ENCODE data around the gene THSD4.

The THSD4 gene

GRCh38 chr15:71807125-71807629, 691.9 kb downstream of the THSD4 start:
- no peak for DNase-seq

DNA sequence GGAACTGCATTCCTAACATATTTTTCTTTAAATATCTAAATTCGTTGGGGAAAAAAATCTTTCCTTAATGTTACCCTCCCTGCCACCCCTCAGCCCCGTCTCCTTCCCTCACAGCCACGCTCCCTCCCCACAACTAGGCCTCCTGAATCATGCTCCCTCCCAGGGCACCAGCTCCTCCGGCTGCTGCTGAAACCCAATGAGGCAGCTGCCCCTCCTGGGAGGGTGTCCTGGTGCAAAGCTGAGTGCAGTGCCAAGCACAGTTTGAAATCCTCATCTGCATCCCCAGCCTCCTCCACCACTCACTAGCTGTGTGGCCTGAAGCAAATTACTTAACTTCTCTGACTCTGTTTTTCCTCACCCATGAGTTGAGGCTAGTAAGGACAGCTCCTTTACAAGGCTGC, 692.4 kb downstream of the THSD4 start:
- no peak for DNase-seq

DNA sequence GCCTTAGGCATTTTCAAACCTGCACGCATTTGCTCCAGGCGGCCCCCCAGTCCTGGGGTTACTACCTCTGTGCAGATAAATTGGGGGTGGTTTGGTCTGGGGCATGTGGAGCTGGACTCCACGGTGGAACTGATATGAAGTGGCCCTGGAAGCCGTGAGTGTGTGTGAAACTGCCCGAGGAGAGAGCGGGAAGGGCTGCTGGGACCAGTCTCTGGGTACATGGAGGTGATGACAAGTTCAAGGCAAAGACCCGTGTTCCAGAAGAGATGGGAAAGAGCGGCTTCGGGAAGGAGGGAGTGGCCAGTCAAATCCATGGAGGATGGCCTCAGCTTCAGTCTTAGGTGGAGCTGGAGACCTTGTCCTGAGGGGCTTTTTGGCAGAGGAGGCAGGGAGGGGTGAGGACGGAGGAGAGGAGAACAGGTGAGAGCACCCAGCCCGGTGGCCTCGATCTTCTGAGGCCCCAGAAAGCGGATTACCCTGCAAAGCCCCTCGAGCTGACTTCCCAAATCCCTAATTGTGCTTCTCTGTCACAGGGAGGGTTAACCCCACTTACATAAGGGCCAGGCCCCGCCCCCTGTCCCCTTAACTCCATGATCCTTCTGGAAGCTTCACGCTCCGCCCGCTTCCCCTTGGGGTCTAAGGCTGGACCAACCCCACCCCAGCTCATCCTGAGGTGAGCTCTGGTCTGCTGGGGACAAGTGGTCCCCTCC, 693.2 kb downstream of the THSD4 start:
- no peak for DNase-seq

- DNase-seq, result no peak
Measured at GRCh38 chr15:71809346-71809745, 694.1 kb downstream of the THSD4 start.

DNA sequence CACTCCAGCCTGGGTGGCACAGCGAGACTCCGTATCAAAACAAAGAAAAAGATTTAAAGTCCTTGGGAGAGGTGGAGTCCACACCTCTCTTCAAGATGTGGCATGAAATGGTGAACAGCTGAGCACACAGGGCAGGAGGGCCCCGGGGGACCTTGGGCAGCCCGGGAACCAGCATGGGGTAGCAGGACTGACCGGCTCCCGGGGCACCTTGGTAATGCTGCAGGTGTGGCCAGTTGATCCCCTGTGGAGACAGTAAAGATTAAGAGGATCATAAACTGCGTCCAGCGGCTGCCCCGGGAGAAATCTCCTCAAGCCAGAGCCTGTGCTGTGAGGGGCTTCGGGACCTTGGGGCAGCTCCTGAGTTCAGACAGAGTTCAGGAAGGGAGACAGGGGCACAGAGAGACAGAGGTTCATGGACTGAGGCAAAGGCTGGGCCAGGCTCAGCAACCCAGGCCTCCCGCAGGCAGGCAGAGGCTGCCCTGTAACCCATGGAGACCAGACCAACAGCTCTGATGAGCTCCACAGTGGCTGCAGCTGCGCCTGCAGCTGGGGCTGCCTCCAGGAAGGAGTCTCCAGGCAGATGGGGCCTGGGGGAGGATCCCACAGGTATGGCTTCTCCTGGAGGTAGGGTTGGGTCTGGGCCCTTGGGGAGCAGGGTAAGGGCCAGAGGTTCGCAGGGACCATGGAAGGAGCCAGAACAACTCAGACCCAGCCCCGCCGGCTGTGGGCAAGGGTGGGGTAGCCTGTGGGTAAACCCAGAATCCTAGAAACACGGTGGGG, 695.2 kb downstream of the THSD4 start, which contains the start of gene NR2E3:
Gene NR2E3 (plus strand): TSS at position 299 of the 780 bp plus-strand sequence. CDS start 190 bp downstream, at position 489.
- DNase-seq, result no peak

DNA sequence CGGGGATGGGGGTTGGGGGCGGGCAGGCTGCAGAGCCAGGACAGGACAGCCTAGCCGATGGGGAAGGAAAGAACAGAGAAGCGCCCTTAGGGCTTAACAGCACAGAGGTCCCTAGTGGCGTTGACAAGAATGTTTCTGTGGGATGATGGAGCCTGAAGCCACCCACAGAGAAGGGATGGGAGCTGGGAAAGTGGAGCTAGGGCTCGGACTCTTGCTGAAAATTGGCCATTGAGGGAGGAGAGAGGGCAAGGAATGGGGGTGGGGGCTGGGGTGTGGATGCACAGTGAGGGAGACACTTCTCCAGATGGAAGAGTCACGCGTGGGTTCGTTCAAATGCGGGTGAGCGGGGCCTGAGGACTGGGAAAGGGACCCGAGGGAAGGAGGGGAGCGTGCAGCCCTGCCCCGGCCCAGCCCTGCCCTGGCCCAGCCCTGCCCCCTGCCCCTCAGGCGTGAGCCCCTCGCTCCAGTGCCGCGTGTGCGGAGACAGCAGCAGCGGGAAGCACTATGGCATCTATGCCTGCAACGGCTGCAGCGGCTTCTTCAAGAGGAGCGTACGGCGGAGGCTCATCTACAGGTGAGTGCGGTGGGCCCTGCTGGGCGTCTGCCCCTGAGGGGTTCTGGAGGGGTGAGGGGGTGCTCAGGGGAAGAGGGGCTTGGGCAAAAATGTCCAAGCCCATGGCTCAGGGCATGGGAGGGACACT, 695.9 kb downstream of the THSD4 start:
- no peak for DNase-seq

DNA sequence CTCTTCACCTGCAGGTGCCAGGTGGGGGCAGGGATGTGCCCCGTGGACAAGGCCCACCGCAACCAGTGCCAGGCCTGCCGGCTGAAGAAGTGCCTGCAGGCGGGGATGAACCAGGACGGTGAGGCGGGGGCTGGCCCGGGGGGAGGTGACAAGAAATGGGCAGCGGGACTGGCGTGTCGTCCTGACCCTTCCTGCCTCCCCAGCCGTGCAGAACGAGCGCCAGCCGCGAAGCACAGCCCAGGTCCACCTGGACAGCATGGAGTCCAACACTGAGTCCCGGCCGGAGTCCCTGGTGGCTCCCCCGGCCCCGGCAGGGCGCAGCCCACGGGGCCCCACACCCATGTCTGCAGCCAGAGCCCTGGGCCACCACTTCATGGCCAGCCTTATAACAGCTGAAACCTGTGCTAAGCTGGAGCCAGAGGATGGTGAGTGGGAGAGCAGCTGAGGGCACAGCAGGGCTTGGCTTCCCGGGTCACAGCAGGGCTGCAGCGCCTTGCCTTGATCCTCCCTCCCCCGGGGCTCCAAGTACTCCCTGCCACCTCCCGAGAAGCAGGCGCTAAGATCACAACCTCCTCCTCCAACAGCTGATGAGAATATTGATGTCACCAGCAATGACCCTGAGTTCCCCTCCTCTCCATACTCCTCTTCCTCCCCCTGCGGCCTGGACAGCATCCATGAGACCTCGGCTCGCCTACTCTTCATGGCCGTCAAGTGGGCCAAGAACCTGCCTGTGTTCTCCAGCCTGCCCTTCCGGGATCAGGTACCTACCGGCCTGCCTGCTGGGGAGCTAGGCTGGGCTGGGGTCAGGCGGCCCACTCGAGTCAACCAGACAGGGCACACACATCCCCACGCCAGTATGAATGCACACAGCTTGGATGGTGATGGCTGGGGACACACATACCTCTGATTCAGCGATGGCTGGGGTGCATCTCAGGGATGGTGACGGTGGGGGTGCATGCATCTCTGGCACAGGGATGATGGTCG, 696.8 kb downstream of the THSD4 start:
- no peak for DNase-seq

- DNase-seq, result no peak
Measured at GRCh38 chr15:71812966-71813722, 697.9 kb downstream of the THSD4 start.

GRCh38 chr15:71813723-71814470, 698.6 kb downstream of the THSD4 start:
- DNase-seq, result no peak

- no peak for DNase-seq
Measured at GRCh38 chr15:71815301-71815700, 700.0 kb downstream of the THSD4 start.

- DNase-seq, result no peak
Measured at GRCh38 chr15:71817351-71817750, 702.1 kb downstream of the THSD4 start.

- no peak for DNase-seq
Measured at GRCh38 chr15:71820127-71820526, 704.9 kb downstream of the THSD4 start.

- no peak for DNase-seq
Measured at GRCh38 chr15:71821547-71822129, 706.4 kb downstream of the THSD4 start.

DNA sequence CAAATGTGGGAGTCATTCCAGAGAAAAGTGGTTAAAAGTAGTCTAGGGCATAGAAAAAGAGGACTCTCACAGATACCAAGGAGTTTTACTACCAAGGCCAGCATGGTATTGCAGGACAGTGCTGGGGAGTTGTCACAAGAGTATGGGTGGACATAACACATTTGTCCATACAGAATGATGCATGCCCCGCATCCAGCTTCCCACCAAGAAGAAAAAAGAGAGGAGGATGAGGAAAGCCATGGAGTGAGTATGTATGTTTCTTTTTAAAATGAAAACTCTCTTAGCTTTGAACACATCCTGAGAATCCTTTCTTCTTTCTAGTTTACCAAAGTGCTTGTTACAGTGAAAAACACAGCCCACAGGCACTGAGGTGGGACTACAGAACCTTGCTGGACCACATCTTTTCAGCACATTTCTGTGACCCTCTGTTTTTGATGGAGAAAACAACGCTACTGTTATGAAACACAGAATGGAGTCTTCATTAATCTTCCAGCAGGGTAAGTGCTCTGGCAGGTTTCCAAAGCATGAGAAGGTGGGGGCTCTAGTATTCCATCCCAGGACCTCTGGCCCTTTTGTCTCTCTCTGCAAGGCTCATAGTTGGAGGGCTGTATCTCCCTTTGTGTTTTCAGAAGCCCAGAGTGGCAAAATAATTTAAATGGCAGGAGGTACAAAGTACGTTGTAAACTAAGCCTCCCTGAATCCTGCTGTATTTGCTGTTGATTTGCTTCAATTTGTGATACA, 707.8 kb downstream of the THSD4 start:
- no peak for DNase-seq

- no peak for DNase-seq
Measured at GRCh38 chr15:71823801-71824200, 708.5 kb downstream of the THSD4 start.

DNA sequence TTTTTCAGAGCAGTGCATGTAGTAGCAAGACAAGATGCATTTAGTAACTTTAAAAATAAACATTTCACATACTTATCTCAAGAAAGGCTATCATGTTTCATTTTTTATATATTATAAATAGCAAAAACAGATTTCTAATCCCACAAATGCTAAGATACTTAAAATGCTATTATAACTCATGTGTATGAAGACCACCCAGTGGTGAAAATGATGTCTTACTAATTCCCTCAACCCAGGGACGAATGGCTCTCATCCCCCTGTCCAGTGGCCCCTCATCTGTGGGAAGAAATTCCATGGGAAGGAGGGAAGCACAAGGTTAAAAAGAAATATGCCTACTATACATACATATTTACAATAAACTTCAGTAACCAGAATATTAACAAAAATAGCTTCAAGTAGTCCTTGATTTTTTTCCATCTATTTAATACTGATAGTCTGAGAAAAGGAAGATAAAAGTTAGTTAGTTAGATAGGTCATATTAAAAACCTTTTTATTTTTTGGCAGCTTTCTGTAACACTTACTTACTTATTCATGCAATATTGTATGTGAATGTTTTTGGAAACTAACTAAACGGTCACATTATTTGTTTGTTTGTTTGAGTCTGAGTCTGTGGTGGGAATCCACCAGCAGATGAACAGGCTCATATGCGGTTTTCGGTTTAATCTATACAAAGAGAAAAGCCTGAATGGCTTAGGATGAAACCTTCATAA, 709.9 kb downstream of the THSD4 start:
- no peak for DNase-seq

DNA sequence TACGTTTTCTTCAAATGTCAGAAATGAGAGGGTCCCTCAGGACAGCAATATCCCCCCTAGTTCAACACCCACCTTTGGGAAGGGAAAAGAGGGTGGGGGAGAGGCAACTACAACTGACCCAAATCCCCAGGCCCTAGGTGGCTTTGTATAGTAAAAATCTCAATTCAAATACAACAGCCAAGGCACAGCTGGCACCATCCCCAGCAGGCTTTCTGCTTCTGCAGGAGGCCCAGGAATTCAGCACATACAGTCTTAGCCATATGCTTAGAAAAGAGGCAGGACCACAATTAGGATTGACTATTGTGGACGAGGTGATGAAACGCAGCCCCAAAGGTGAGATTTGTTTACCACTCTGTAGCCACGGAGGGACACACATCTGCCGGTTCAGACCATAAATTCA, 710.9 kb downstream of the THSD4 start:
- DNase-seq, result no peak

DNA sequence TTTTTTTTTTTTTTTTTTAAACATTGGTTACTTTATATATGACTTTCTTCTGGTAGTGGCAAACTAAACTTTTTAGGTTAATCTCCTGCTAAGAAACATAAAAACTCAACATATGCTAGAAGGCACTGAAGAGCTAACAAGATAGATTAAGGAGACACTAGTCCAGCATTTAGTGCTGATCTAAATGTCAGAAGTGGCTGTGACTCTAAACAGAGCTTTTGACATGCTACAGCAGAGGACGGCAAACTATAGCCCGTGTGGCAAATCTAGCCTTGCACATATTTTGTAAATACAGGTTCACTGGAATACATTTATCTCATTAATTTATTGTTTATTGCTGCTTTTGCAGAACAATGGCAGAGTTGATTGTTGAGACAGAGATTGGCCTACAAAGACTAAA, 715.7 kb downstream of the THSD4 start:
- no peak for DNase-seq

All from RPMI8226 (cell line).